ENCODE measurements around the gene MGAT4B. TPM values are rescaled to one million over a fixed set of nuclear protein-coding genes. Genes with fewer than 3 reads are reported as not detected.
A peak's percentile ranks its signal among the peaks of the same experiment; 100 is the strongest.

The MGAT4B gene
- total and polyA plus RNA-seq, 2 of the 13 experiments (the other 11 are each of a cell fraction or from before 2014, with no cell fraction given) = 93.5 to 130 TPM

DNA sequence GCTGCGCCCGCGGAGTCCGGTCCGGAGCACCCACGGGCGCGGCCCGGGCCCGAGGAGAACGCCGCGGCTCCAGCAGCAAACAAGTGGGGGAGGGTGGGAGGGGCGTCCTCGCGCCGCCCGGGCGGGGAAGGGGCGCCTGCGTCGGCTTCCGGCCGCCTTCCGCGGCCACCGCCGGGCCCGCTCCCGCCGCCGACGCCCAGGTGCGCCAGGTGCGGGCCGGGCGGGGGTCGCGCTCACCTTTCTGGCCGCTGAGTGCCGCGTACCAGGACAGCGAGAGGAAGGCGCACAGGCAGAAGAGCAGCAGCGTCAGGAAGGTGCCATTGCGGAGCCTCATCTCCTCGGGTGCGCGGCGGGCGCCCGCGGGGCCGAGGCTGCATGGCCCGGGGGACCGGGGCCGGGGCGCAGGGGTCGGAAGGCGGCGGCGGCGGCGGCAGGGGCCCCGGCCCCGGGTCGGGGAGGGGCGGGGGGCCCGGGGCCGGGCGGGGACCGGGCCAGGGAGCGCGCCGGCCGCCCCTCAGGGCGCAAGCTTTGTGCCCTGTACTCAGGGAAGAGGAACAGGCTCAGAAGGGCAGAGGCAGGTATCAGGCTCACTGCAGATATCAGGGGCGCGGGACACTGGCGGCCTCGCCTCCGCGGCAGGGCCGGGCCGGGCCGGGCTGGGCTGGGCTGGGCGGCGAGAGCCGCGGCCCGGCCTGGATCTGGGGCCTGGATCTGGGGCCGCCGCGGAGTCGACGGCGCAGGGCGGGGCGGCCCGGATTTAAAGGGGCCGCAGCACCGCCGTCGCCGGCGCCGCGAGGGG is at the start of gene MGAT4B (continued):
- TF ChIP-seq MXD1 (CRISPR knock-in tag; IDR thresholded peaks at IDR 0.05) (peak; percentile 7; the same call in 1 of the 2 replicates), ZFY (CRISPR knock-in tag; IDR thresholded peaks at IDR 0.05) (peak; percentile 82), HMGA1 (CRISPR knock-in tag; conservative IDR thresholded peaks at IDR 0.05) (no peak), KDM4B (CRISPR knock-in tag; IDR thresholded peaks at IDR 0.05) (no peak), ZC3H4 (CRISPR knock-in tag; IDR thresholded peaks at IDR 0.05; ENCODE audit: borderline replicate concordance) (no peak), ZNF589 (CRISPR knock-in tag; conservative IDR thresholded peaks at IDR 0.05) (no peak), STAT5B (CRISPR knock-in tag; IDR thresholded peaks at IDR 0.05) (no peak), KDM5B (CRISPR knock-in tag; IDR thresholded peaks at IDR 0.05; ENCODE audit: borderline replicate concordance) (no peak), SP140L (CRISPR knock-in tag; IDR thresholded peaks at IDR 0.05; ENCODE audit: borderline replicate concordance) (no peak), IRF2 (CRISPR knock-in tag; IDR thresholded peaks at IDR 0.05) (no peak), ZBTB7A (CRISPR knock-in tag; IDR thresholded peaks at IDR 0.05) (no peak), MYNN (CRISPR knock-in tag; IDR thresholded peaks at IDR 0.05; ENCODE audit: low read depth) (no peak), HDAC6 (IDR thresholded peaks at IDR 0.05; ENCODE audit: low read depth, low read length) (no peak), ZNF891 (CRISPR knock-in tag; IDR thresholded peaks at IDR 0.05) (no peak), ZNF264 (CRISPR knock-in tag; IDR thresholded peaks at IDR 0.05) (no peak), TFDP1 (CRISPR knock-in tag; IDR thresholded peaks at IDR 0.05; ENCODE audit: borderline replicate concordance) (0 out of 2 replicates have a peak, but pooled peaks have one; percentile 12), GPN1 (CRISPR knock-in tag; IDR thresholded peaks at IDR 0.05; ENCODE audit: borderline replicate concordance) (no peak)

All from HepG2 (cell line).